BLaER1 treated with 17β-estradiol and CSF1 and Interleukin-3, amounts not matched to agents 10 nM and 100 nM (cell line): ENCODE data around the gene BCO2.
"Not testable (repeated sequence)": the region's sequence is repeated elsewhere in the genome, so short reads cannot be mapped to it uniquely, and the experiment has no call there.

ENCODE experiments used
- H3K27ac ChIP-seq, 11 experiments: shearing (Covaris generic); formaldehyde crosslinking; 2 replicates each; pipeline ENCODE4 v1.8.1; 2022
- H3K27me3 ChIP-seq, 11 experiments: shearing (Covaris generic); formaldehyde crosslinking; 2 replicates each; pipeline ENCODE4 v1.8.1; 2022
- H3K36me3 ChIP-seq, 11 experiments: shearing (Covaris generic); formaldehyde crosslinking; 2 replicates each; pipeline ENCODE4 v1.8.1; 2022
- H3K4me1 ChIP-seq, 10 experiments: shearing (Covaris generic); formaldehyde crosslinking; 2 replicates each; pipeline ENCODE4 v1.8.1; 2022
- H3K4me2 ChIP-seq, 11 experiments: shearing (Covaris generic); formaldehyde crosslinking; 2 replicates each; pipeline ENCODE4 v1.8.1; 2022
- H3K4me3 ChIP-seq, 10 experiments: shearing (Covaris generic); formaldehyde crosslinking; 2 replicates each; pipeline ENCODE4 v1.8.1; 2022
- H3K9ac ChIP-seq, 11 experiments: shearing (Covaris generic); formaldehyde crosslinking; 2 replicates each; pipeline ENCODE4 v1.8.1; 2022
- H3K9me3 ChIP-seq, 11 experiments: shearing (Covaris generic); formaldehyde crosslinking; replicated peaks in 1 of 11; 2 replicates each; pipeline ENCODE4 v1.8.1; 2022
- H4K20me1 ChIP-seq, 11 experiments: shearing (Covaris generic); formaldehyde crosslinking; 2 replicates each; pipeline ENCODE4 v1.8.1; 2022
- Cebpa-rat ChIP-seq, 11 experiments: shearing (Covaris generic); IDR thresholded peaks; 2 replicates each; pipeline ENCODE4 v1.8.1; 2022

Gene BCO2

GRCh38 chr11:112156153-112156955 lies 19.0 kb upstream of the BCO2 start:
- Histone ChIP-seq H3K4me3 (no peak overlapping the region), H3K4me2 (peak overlapping the region in 2 of 11 experiments; percentile 51 to 61; a peak in 5 of 22 replicates), H3K27me3 (no peaks in the 10 kb centered on the region), H3K4me1 (peaks cover 0 to 54% (median 5%) of the 10 kb centered on the region in 10 experiments; a peak in 11 of 20 replicates), H3K36me3 (no peaks in the 10 kb centered on the region), H3K9me3 (no peaks in the 10 kb centered on the region), H3K9ac (no peak overlapping the region), H3K27ac (0 out of 22 replicates have a peak overlapping the region, but pooled peaks of 1 of the 11 experiments have one; percentile 59), H4K20me1 (no peaks in the 10 kb centered on the region)
- no peak for TF ChIP-seq Cebpa-rat (IDR thresholded peaks at IDR 0.05)

- H3K36me3 ChIP-seq = no peaks in the 10 kb centered on the region
- H3K27me3 ChIP-seq = no peaks in the 10 kb centered on the region
- H3K4me2 ChIP-seq = peak overlapping the region in 3 of 11 experiments; percentile 51 to 61 (median 60); a peak in 6 of 22 replicates
- H4K20me1 ChIP-seq = no peaks in the 10 kb centered on the region
- TF ChIP-seq Cebpa-rat (IDR thresholded peaks at IDR 0.05) = 0 out of 22 replicates have a peak, but pooled peaks of 1 of the 11 experiments have one; percentile 26
- no peak overlapping the region for H3K9ac ChIP-seq
- H3K4me3 ChIP-seq = no peak overlapping the region
- H3K4me1 ChIP-seq = peaks cover 0 to 56% (median 5%) of the 10 kb centered on the region in 10 experiments; a peak in 11 of 20 replicates
- peak overlapping the region in 4 of 11 experiments; percentile 21 to 59 (median 44); a peak in 6 of 22 replicates for H3K27ac ChIP-seq
- H3K9me3 ChIP-seq = no peaks in the 10 kb centered on the region
Measured at GRCh38 chr11:112156956-112157766, 18.2 kb upstream of the BCO2 start.

GRCh38 chr11:112159098-112160065 lies 15.9 kb upstream of the BCO2 start:
- no peaks in the 10 kb centered on the region for H3K27me3 ChIP-seq
- peak overlapping the region in 5 of 11 experiments; percentile 36 to 65 (median 59); a peak in 10 of 22 replicates for H3K4me2 ChIP-seq
- H3K36me3 ChIP-seq = no peaks in the 10 kb centered on the region
- peaks cover 0 to 59% (median 5%) of the 10 kb centered on the region in 10 experiments; a peak in 11 of 20 replicates for H3K4me1 ChIP-seq
- H3K4me3 ChIP-seq = no peak overlapping the region
- peak overlapping the region in 6 of 11 experiments; percentile 22 to 72 (median 60); a peak in 10 of 22 replicates for H3K27ac ChIP-seq
- no peaks in the 10 kb centered on the region for H4K20me1 ChIP-seq
- H3K9me3 ChIP-seq = no peaks in the 10 kb centered on the region
- TF ChIP-seq Cebpa-rat (IDR thresholded peaks at IDR 0.05) = no peak
- H3K9ac ChIP-seq = peak overlapping the region in 2 of 11 experiments; percentile 31 to 38; a peak in 2 of 22 replicates

GRCh38 chr11:112160091-112160848 lies 15.0 kb upstream of the BCO2 start:
- Histone ChIP-seq H3K9me3 (no peaks in the 10 kb centered on the region), H4K20me1 (no peaks in the 10 kb centered on the region), H3K36me3 (no peaks in the 10 kb centered on the region), H3K4me1 (peaks cover 0 to 67% (median 5%) of the 10 kb centered on the region in 10 experiments; a peak in 11 of 20 replicates), H3K4me2 (peak overlapping the region in 5 of 11 experiments; percentile 10 to 65 (median 59); a peak in 8 of 22 replicates), H3K4me3 (no peak overlapping the region), H3K27ac (peak overlapping the region in 5 of 11 experiments; percentile 22 to 72 (median 67); a peak in 8 of 22 replicates), H3K27me3 (no peaks in the 10 kb centered on the region), H3K9ac (peak overlapping the region in 2 of 11 experiments; percentile 31 to 38; a peak in 1 of 22 replicates)
- TF ChIP-seq Cebpa-rat (IDR thresholded peaks at IDR 0.05) = no peak

GRCh38 chr11:112161012-112161411 lies 14.3 kb upstream of the BCO2 start:
- H4K20me1 ChIP-seq = no peaks in the 10 kb centered on the region
- H3K4me1 ChIP-seq = peaks cover 0 to 70% (median 5%) of the 10 kb centered on the region in 10 experiments; a peak in 11 of 20 replicates
- peak overlapping the region in 3 of 11 experiments; percentile 13 to 65 (median 14); a peak in 2 of 22 replicates for H3K4me2 ChIP-seq

GRCh38 chr11:112162200-112162599 lies 13.1 kb upstream of the BCO2 start:
- not testable (repeated sequence) for H3K9ac ChIP-seq, H4K20me1 ChIP-seq, H3K27ac ChIP-seq, H3K4me2 ChIP-seq, H3K4me3 ChIP-seq, H3K27me3 ChIP-seq, H3K36me3 ChIP-seq, H3K9me3 ChIP-seq
- peaks cover 0 to 65% (median 5%) of the 10 kb centered on the region in 10 experiments; a peak in 11 of 20 replicates for H3K4me1 ChIP-seq

More at GRCh38 chr11:112161012-112161411, 14.3 kb upstream of the BCO2 start:
- H3K4me3 ChIP-seq = no peak overlapping the region
- TF ChIP-seq Cebpa-rat (IDR thresholded peaks at IDR 0.05) = no peak
- H3K9ac ChIP-seq = no peak overlapping the region
- H3K27ac ChIP-seq = no peak overlapping the region
- no peaks in the 10 kb centered on the region for H3K9me3 ChIP-seq
- no peaks in the 10 kb centered on the region for H3K36me3 ChIP-seq
- no peaks in the 10 kb centered on the region for H3K27me3 ChIP-seq

- TF ChIP-seq Cebpa-rat (IDR thresholded peaks at IDR 0.05) = no peak
- no peak overlapping the region for H3K27ac ChIP-seq
- H3K9ac ChIP-seq = no peak overlapping the region
Measured at GRCh38 chr11:112162761-112163546, 12.4 kb upstream of the BCO2 start.

More at GRCh38 chr11:112162761-112163546, 12.4 kb upstream of the BCO2 start:
- H3K36me3 ChIP-seq = no peaks in the 10 kb centered on the region
- H3K9me3 ChIP-seq = 0 out of 22 replicates have a peak, but pooled peaks cover 0 to 6% (median 0%) of the 10 kb centered on the region in 11 experiments
- H3K27me3 ChIP-seq = no peaks in the 10 kb centered on the region
- no peak overlapping the region for H3K4me2 ChIP-seq
- peaks cover 0 to 57% (median 5%) of the 10 kb centered on the region in 10 experiments; a peak in 11 of 20 replicates for H3K4me1 ChIP-seq
- H4K20me1 ChIP-seq = no peaks in the 10 kb centered on the region
- no peak overlapping the region for H3K4me3 ChIP-seq
